ENCODE data around the gene CTNNA3.

The CTNNA3 gene

GRCh38 chr10:67114945-67115344 lies 581.0 kb downstream of the CTNNA3 start:
- no peak for DNase-seq (ENCODE audit: low spot score)

- no peak for DNase-seq (ENCODE audit: low spot score)
These were observed 583.2 kb downstream of the CTNNA3 start for GRCh38 chr10:67112765-67113164.

GRCh38 chr10:67110286-67110685 lies 585.7 kb downstream of the CTNNA3 start:
- DNase-seq (ENCODE audit: low spot score): no peak

GRCh38 chr10:67107670-67108069 lies 588.3 kb downstream of the CTNNA3 start:
- no peak for DNase-seq (ENCODE audit: low spot score)

- DNase-seq (ENCODE audit: low spot score): no peak
These were observed 595.0 kb downstream of the CTNNA3 start for GRCh38 chr10:67100951-67101350.

- DNase-seq (ENCODE audit: low spot score): no peak
These were observed 597.5 kb downstream of the CTNNA3 start for GRCh38 chr10:67098461-67098860.

- DNase-seq (ENCODE audit: low spot score): no peak
These were observed 600.5 kb downstream of the CTNNA3 start for GRCh38 chr10:67095531-67095930.

GRCh38 chr10:67088036-67088435 lies 608.0 kb downstream of the CTNNA3 start:
- no peak for DNase-seq (ENCODE audit: low spot score)

- no peak for DNase-seq (ENCODE audit: low spot score)
These were observed 608.9 kb downstream of the CTNNA3 start for GRCh38 chr10:67087135-67087425.

- DNase-seq (ENCODE audit: low spot score): no peak
These were observed 609.5 kb downstream of the CTNNA3 start for GRCh38 chr10:67086327-67087134.

GRCh38 chr10:67079126-67079525 lies 616.9 kb downstream of the CTNNA3 start:
- no peak for DNase-seq (ENCODE audit: low spot score)

GRCh38 chr10:67077376-67077775 lies 618.6 kb downstream of the CTNNA3 start:
- DNase-seq (ENCODE audit: low spot score): no peak

GRCh38 chr10:67076144-67076543 lies 619.9 kb downstream of the CTNNA3 start:
- no peak for DNase-seq (ENCODE audit: low spot score)

- no peak for DNase-seq (ENCODE audit: low spot score)
These were observed 620.5 kb downstream of the CTNNA3 start for GRCh38 chr10:67075491-67075971.

GRCh38 chr10:67072654-67073053 lies 623.3 kb downstream of the CTNNA3 start:
- DNase-seq (ENCODE audit: low spot score): no peak

- no peak for DNase-seq (ENCODE audit: low spot score)
These were observed 645.6 kb downstream of the CTNNA3 start for GRCh38 chr10:67050415-67050814.

- DNase-seq (ENCODE audit: low spot score): no peak
These were observed 646.0 kb downstream of the CTNNA3 start for GRCh38 chr10:67049988-67050387.

GRCh38 chr10:67046507-67046906 lies 649.5 kb downstream of the CTNNA3 start:
- no peak for DNase-seq (ENCODE audit: low spot score)

- DNase-seq (ENCODE audit: low spot score): no peak
These were observed 650.6 kb downstream of the CTNNA3 start for GRCh38 chr10:67045404-67045803.

GRCh38 chr10:67043041-67043440 lies 653.0 kb downstream of the CTNNA3 start:
- no peak for DNase-seq (ENCODE audit: low spot score)

GRCh38 chr10:67036808-67037207 lies 659.2 kb downstream of the CTNNA3 start:
- DNase-seq (ENCODE audit: low spot score): no peak

GRCh38 chr10:67033878-67034277 lies 662.1 kb downstream of the CTNNA3 start:
- no peak for DNase-seq (ENCODE audit: low spot score)

- DNase-seq (ENCODE audit: low spot score): no peak
These were observed 673.9 kb downstream of the CTNNA3 start for GRCh38 chr10:67022099-67022498.

GRCh38 chr10:67017218-67017617 lies 678.8 kb downstream of the CTNNA3 start:
- DNase-seq (ENCODE audit: low spot score): no peak
